Naive thymus-derived CD8-positive, alpha-beta T cell (primary cell): ENCODE results near the gene CCT2. TPM values are rescaled to one million over a fixed set of nuclear protein-coding genes. Genes with fewer than 3 reads are reported as not detected.
A peak's percentile ranks its signal among the peaks of the same experiment; 100 is the strongest.

Experiments
- ATAC-seq, 2 donors: fragments of 150-1000 bp; cut with Tn5 transposase in 1 of 2; sonication (Bioruptor Pico), chemical (Tn5 transposase) in 1 of 2; 1 replicate in 1 of 2; 2 replicates in 1 of 2; pipeline ENCODE4 v1.10.0; 2021; ENCODE audit warnings: mild to moderate bottlenecking in 2 of 2, moderate library complexity in 2 of 2
- POLR2A ChIA-PET: fragments of 350-600 bp; sonication (Branson Sonifier 250); formaldehyde crosslinking; loops from one replicate; lab custom pipeline; 2021; ENCODE audit warnings: antibody characterized with exemption; lab: Charles Lee
- DNase-seq, 10 donors: peaks; one replicate each; pipeline versions ENCODE4 v3.0.0 to v3.0.0-alpha.2; 2020 to 2022
- H3K27ac Mint-ChIP-seq, 10 donors: one replicate each; pipeline ENCODE4 v1.8.0; 2020 to 2022; ENCODE audit warnings: mild to moderate bottlenecking in 10 of 10, mixed read lengths in 10 of 10, moderate library complexity in 4 of 10, inconsistent platforms in 1 of 10
- H3K27me3 Mint-ChIP-seq, 5 donors: one replicate each; pipeline ENCODE4 v1.8.0; 2021 to 2022; ENCODE audit warnings: mixed read lengths in 5 of 5
- H3K36me3 Mint-ChIP-seq, 3 donors: one replicate each; pipeline ENCODE4 v1.8.0; 2020 to 2022; ENCODE audit warnings: mixed read lengths in 3 of 3, mild to moderate bottlenecking in 2 of 3, inconsistent platforms in 1 of 3
- H3K4me1 Mint-ChIP-seq, 4 donors: one replicate each; pipeline ENCODE4 v1.8.0; 2021 to 2022; ENCODE audit warnings: mixed read lengths in 4 of 4
- H3K4me3 Mint-ChIP-seq, 10 donors: one replicate each; pipeline ENCODE4 v1.8.0; 2020 to 2022; ENCODE audit warnings: mild to moderate bottlenecking in 10 of 10, mixed read lengths in 10 of 10, moderate library complexity in 6 of 10, inconsistent platforms in 1 of 10
- H3K9me3 Mint-ChIP-seq, 9 donors: one replicate each; pipeline ENCODE4 v1.8.0; 2020 to 2022; ENCODE audit warnings: mixed read lengths in 9 of 9, mild to moderate bottlenecking in 3 of 9, inconsistent platforms in 1 of 9, moderate library complexity in 1 of 9
- polyA plus RNA-seq, 3 donors: library from polyadenylated mRNA; unstranded; fragments of 300-500 nt; fragmentation: Illumina TruSeq; gene quantifications; one replicate each; pipeline ENCODE4 v1.2.3, GENCODE V29; 2021
- total RNA-seq, 8 experiments: library from RNA in 2 of 8; stranded (reverse) in 2 of 8; gene quantifications; one replicate each; pipeline ENCODE4 v1.2.3 and lab custom pipeline; 2021 to 2026

The CCT2 gene
- total and polyA plus RNA-seq, 5 experiments from 2014 or later: 156 to 193 (median 169) TPM

- Mint-ChIP-seq H3K9me3 (no peaks in the 10 kb centered on the region), H3K27ac (no peak overlapping the region)
- POLR2A ChIA-PET: no interaction called here
Measured at GRCh38 chr12:69620921-69621320, 35.7 kb downstream of the CCT2 start.

DNA sequence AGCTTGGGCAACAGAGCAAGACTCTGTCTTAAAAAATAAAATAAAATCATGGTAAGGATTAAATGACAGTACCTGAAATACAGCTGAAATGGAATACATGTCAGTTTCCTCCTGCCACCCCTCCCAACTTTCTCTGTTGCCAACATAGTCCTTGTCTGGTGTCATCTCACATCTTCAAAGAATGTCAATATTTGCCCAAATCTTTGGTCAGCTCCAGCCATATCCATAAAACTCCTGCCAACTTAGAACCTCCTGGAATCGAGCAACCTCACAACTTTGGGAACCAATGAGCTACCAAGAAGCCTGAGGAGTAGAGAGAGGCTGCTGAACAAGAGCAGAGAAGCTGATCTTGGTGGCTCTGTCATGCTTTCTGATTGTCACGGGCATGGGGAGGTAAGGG lies 36.3 kb downstream of the CCT2 start:
- no peaks in the 10 kb centered on the region for H3K36me3 Mint-ChIP-seq
- no peak overlapping the region for H3K27ac Mint-ChIP-seq
- no peak for DNase-seq
- no peaks in the 10 kb centered on the region for H3K9me3 Mint-ChIP-seq
- H3K4me1 Mint-ChIP-seq: peaks cover 0 to 1% (median 0%) of the 10 kb centered on the region in 4 donors
- no peak for ATAC-seq
- H3K27me3 Mint-ChIP-seq: peaks cover 6 to 25% (median 12%) of the 10 kb centered on the region in 5 donors
- no peak overlapping the region for H3K4me3 Mint-ChIP-seq
- POLR2A ChIA-PET: no interaction called here

More at GRCh38 chr12:69620921-69621320, 35.7 kb downstream of the CCT2 start:
- Mint-ChIP-seq H3K36me3 (no peaks in the 10 kb centered on the region), H3K4me3 (no peak overlapping the region), H3K4me1 (peaks cover 0 to 1% (median 0%) of the 10 kb centered on the region in 4 donors), H3K27me3 (peaks cover 6 to 28% (median 12%) of the 10 kb centered on the region in 5 donors)
- no peak for DNase-seq
- ATAC-seq: no peak

GRCh38 chr12:69623970-69624369 lies 38.7 kb downstream of the CCT2 start:
- Mint-ChIP-seq H3K4me1 (peaks cover 0 to 1% (median 0%) of the 10 kb centered on the region in 4 donors), H3K27ac (no peak overlapping the region), H3K9me3 (no peaks in the 10 kb centered on the region), H3K27me3 (peaks cover 0 to 16% (median 4%) of the 10 kb centered on the region in 5 donors), H3K4me3 (no peak overlapping the region), H3K36me3 (no peaks in the 10 kb centered on the region)
- POLR2A ChIA-PET: interaction anchor here (0.6 kb wide), 1 partner anchor 1400 kb away, joined by 6 read pairs; no protein-coding TSS in a partner anchor
- no peak for DNase-seq
- no peak for ATAC-seq

DNA sequence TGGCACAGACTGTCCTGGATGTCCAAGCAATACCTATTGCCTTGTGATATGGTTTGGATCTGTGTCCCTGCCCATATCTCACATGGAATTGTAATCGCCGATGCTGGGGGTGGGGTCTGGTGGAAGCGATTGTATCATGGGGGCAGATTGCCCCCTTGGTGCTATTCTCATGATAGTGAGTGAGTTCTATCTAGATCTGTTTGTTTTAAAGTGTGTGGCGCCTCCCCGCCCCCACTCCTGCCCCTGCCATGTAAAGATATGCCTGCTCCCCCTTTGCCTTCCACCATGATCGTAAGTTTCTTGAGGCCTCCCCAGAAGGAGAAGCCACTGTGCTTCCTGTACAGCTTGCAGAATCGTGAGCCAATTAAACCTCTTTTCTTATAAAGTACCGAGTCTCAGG lies 42.2 kb downstream of the CCT2 start:
- DNase-seq (no peak), ATAC-seq (no peak)
- POLR2A ChIA-PET: no interaction called here
- Mint-ChIP-seq H3K9me3 (no peaks in the 10 kb centered on the region), H3K4me3 (no peak overlapping the region), H3K36me3 (no peaks in the 10 kb centered on the region), H3K4me1 (peaks cover 0 to 5% (median 3%) of the 10 kb centered on the region in 4 donors), H3K27me3 (peaks cover 0 to 2% (median 0%) of the 10 kb centered on the region in 5 donors), H3K27ac (no peak overlapping the region)

DNA sequence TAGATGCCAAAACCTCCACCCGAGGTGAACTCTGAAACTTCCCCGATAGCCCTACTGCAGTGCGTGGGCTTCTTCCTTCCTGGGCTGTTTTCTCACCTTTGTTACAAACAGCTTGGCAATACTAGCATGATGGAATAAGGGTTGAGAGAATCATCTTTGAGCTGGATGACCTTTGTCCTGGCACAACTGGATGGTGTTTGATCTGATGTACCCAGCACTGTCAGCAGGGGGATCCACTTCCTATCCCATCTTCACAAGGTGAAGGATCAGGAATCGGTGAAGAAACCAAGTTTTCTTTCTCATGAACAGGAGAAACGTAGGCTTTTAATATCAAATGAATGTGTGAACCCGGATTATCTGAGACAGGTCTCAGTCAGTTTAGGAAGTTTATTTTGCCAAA lies 44.9 kb downstream of the CCT2 start:
- DNase-seq (no peak), ATAC-seq (no peak)
- Mint-ChIP-seq H3K36me3 (no peaks in the 10 kb centered on the region), H3K4me3 (no peak overlapping the region), H3K27me3 (no peaks in the 10 kb centered on the region), H3K27ac (no peak overlapping the region), H3K9me3 (no peaks in the 10 kb centered on the region), H3K4me1 (peaks cover 0 to 5% (median 3%) of the 10 kb centered on the region in 4 donors)
- POLR2A ChIA-PET: no interaction called here

- Mint-ChIP-seq H3K4me3 (no peak overlapping the region), H3K27me3 (no peaks in the 10 kb centered on the region), H3K9me3 (no peaks in the 10 kb centered on the region), H3K4me1 (peaks cover 0 to 5% (median 3%) of the 10 kb centered on the region in 4 donors), H3K27ac (no peak overlapping the region), H3K36me3 (no peaks in the 10 kb centered on the region)
- ATAC-seq: no peak
- POLR2A ChIA-PET: no interaction called here
- DNase-seq: no peak
Measured at GRCh38 chr12:69633061-69633460, 47.8 kb downstream of the CCT2 start.

- DNase-seq (peak; percentile 22 to 72 (median 46)), ATAC-seq (peak; percentile 67 to 79)
- no peak overlapping the region for H3K4me3 Mint-ChIP-seq
- POLR2A ChIA-PET: no interaction called here
- peaks cover 0 to 2% (median 1%) of the 10 kb centered on the region in 4 donors for H3K4me1 Mint-ChIP-seq
- H3K27me3 Mint-ChIP-seq: no peaks in the 10 kb centered on the region
- H3K36me3 Mint-ChIP-seq: no peaks in the 10 kb centered on the region
- no peaks in the 10 kb centered on the region for H3K9me3 Mint-ChIP-seq
- H3K27ac Mint-ChIP-seq: peak overlapping the region in 1 of 10 donors; percentile 80
Measured at GRCh38 chr12:69639400-69640016, 54.2 kb downstream of the CCT2 start.

DNA sequence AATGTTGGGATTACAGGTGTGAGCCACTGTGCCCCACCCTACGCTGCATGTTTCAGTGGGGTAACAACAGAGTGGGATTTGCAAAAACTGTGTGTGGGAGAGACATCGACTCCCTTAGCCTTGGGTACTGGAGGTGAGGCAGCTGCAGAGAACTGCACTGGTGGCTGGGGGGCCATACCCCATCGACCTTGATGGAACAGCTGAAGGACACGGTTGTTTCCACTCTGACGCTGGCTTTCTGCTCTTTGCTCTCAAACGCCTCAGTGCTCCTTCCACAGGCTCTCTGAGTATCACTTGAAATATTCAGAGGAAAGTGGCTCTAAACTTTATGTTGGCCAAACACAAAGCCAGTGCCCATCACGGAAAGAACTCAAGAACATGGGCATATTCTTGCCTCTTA lies 56.3 kb downstream of the CCT2 start:
- H3K27ac Mint-ChIP-seq: no peak overlapping the region

DNA sequence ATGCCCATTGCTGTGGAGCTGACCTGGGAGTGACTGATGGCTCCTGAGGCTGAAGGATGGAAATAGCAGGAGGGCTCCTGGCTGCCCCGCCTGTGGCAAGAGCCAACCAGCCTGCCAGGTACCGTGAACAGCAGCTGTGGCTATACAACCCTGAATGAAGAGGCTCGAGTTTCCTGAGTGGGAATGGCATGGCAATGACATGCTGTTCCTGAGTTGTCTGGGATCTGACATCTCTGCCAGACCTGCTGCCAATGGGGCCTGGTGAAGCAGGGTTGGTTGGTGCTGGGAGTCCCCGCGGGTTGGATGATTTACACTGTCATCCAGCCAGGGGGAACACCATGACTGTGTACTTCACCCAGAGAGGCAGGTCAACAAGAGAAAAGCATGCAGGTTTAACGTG lies 57.3 kb downstream of the CCT2 start:
- no peak overlapping the region for H3K27ac Mint-ChIP-seq
- H3K4me1 Mint-ChIP-seq: peaks cover 0 to 2% (median 1%) of the 10 kb centered on the region in 4 donors
- POLR2A ChIA-PET: no interaction called here
- ATAC-seq (no peak), DNase-seq (no peak)
- no peak overlapping the region for H3K4me3 Mint-ChIP-seq
- H3K9me3 Mint-ChIP-seq: no peaks in the 10 kb centered on the region
- H3K36me3 Mint-ChIP-seq: no peaks in the 10 kb centered on the region
- H3K27me3 Mint-ChIP-seq: peaks cover 0 to 4% (median 0%) of the 10 kb centered on the region in 5 donors

More for the DNA sequence above, 56.3 kb downstream of the CCT2 start:
- H3K27me3 Mint-ChIP-seq: no peaks in the 10 kb centered on the region
- no peaks in the 10 kb centered on the region for H3K9me3 Mint-ChIP-seq
- no peaks in the 10 kb centered on the region for H3K36me3 Mint-ChIP-seq
- ATAC-seq (no peak), DNase-seq (no peak)
- no peak overlapping the region for H3K4me3 Mint-ChIP-seq
- POLR2A ChIA-PET: interaction anchor here (0.6 kb wide), 1 partner anchor 10 kb away, joined by 4 read pairs; no protein-coding TSS in a partner anchor
- peaks cover 0 to 2% (median 1%) of the 10 kb centered on the region in 4 donors for H3K4me1 Mint-ChIP-seq

DNA sequence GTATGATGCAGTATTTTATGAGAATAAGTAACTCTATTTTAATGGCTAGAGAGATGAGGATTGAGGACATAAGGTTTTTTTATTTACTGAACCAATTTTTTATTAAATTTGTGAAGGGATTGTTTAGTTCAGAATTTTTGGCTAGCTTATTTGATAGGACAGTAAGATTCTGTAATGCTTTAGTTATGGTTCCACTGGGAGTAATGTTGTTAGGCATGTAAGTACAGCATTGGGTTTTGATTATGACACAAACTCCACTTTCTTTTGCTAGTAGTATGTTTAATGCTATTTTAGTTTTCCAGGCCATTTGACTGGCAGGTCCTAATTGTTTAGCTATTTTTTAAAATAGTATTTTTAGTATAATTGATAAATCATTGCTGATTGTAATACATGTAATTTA lies 59.3 kb downstream of the CCT2 start:
- DNase-seq: no peak
- ATAC-seq: no peak
- Mint-ChIP-seq H3K4me3 (no peak overlapping the region), H3K9me3 (no peaks in the 10 kb centered on the region), H3K36me3 (no peaks in the 10 kb centered on the region), H3K4me1 (peaks cover 0 to 1% (median under 1%) of the 10 kb centered on the region in 4 donors), H3K27ac (no peak overlapping the region), H3K27me3 (peaks cover 3 to 13% (median 7%) of the 10 kb centered on the region in 5 donors)
- POLR2A ChIA-PET: no interaction called here

GRCh38 chr12:69645031-69645430 lies 59.8 kb downstream of the CCT2 start:
- POLR2A ChIA-PET: no interaction called here
- Mint-ChIP-seq H3K27me3 (peaks cover 3 to 13% (median 7%) of the 10 kb centered on the region in 5 donors), H3K9me3 (no peaks in the 10 kb centered on the region), H3K36me3 (no peaks in the 10 kb centered on the region), H3K4me3 (no peak overlapping the region), H3K27ac (no peak overlapping the region), H3K4me1 (no peaks in the 10 kb centered on the region)
- ATAC-seq (no peak), DNase-seq (no peak)

DNA sequence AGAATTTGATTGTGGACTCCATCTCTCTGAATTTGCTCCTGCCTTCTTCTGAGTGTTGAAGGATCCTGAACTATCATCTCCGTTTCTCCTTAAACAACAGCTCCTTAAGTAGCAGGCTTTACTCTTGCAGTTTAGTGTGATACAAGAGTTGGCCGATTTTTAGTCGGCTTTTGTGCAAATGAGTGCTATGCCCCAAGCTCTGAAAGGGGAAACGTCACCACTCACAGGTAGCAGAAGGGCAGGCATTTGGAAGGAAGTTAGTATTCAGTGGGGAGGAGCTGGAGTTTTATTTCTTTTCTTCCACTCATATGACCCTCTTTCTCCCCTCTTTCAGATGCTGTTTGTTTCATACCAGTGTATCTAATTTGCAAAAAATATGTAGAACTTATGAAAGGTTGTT lies 61.9 kb downstream of the CCT2 start:
- no peak for DNase-seq
- no peak for ATAC-seq
- H3K27ac Mint-ChIP-seq: no peak overlapping the region
- H3K4me3 Mint-ChIP-seq: no peak overlapping the region
- no peaks in the 10 kb centered on the region for H3K36me3 Mint-ChIP-seq
- peaks cover 5 to 15% (median 10%) of the 10 kb centered on the region in 5 donors for H3K27me3 Mint-ChIP-seq
- no peaks in the 10 kb centered on the region for H3K9me3 Mint-ChIP-seq
- no peaks in the 10 kb centered on the region for H3K4me1 Mint-ChIP-seq
- POLR2A ChIA-PET: no interaction called here

DNA sequence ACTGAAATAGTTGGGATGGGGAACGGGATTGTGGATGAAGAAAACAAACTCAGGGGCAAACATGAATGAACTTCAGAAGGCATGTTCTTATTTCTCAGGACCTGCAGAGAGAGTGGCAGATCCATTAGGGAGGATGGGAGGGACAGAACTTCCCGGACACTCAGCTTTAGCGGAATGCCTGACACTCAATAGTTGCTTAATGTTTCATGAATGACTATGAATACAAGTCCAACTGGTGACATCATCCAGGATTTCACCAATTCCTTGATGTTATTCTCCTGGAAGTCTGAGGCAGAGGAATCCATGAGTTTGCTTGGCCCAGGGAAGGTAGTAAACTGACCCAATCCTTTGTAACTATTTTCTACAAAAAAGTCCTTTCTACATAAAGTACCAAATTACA lies 63.2 kb downstream of the CCT2 start:
- H3K27ac Mint-ChIP-seq: no peak overlapping the region

GRCh38 chr12:69649529-69649928 lies 64.3 kb downstream of the CCT2 start:
- H3K4me3 Mint-ChIP-seq: no peak overlapping the region
- H3K27ac Mint-ChIP-seq: no peak overlapping the region

More for the DNA sequence above, 63.2 kb downstream of the CCT2 start:
- Mint-ChIP-seq H3K36me3 (no peaks in the 10 kb centered on the region), H3K27me3 (peaks cover 5 to 15% (median 10%) of the 10 kb centered on the region in 5 donors), H3K4me1 (no peaks in the 10 kb centered on the region), H3K4me3 (no peak overlapping the region), H3K9me3 (no peaks in the 10 kb centered on the region)
- ATAC-seq (no peak), DNase-seq (no peak)
- POLR2A ChIA-PET: no interaction called here

More at GRCh38 chr12:69649529-69649928, 64.3 kb downstream of the CCT2 start:
- ATAC-seq (no peak), DNase-seq (no peak)
- Mint-ChIP-seq H3K27me3 (peaks cover 5 to 15% (median 10%) of the 10 kb centered on the region in 5 donors), H3K9me3 (no peaks in the 10 kb centered on the region), H3K36me3 (no peaks in the 10 kb centered on the region), H3K4me1 (no peaks in the 10 kb centered on the region)
- POLR2A ChIA-PET: no interaction called here
